Measurements from ENCODE around the gene ZDHHC1.

- TF ChIP-seq ZBTB33 (IDR thresholded peaks at IDR 0.05) = no peak
- no peak for TF ChIP-seq CTCF (IDR thresholded peaks at IDR 0.05; ENCODE audit: low read depth, low read length, missing input control)
- TF ChIP-seq MAX (IDR thresholded peaks at IDR 0.05) = no peak
- no peak for TF ChIP-seq YY1 (IDR thresholded peaks at IDR 0.05)
- TF ChIP-seq SP1 (IDR thresholded peaks at IDR 0.05) = peak; percentile 60
- no peak for TF ChIP-seq RAD21 (IDR thresholded peaks at IDR 0.05)
- TF ChIP-seq REST (IDR thresholded peaks at IDR 0.05) = no peak
- TF ChIP-seq FOXA1 (IDR thresholded peaks at IDR 0.05) = no peak
- no peak for TF ChIP-seq EGR1 (IDR thresholded peaks at IDR 0.05; ENCODE audit: low read depth in 2 of 2)
- TF ChIP-seq JUND (IDR thresholded peaks at IDR 0.05) = no peak
Observed at GRCh38 chr16:67404740-67405226, 11.5 kb downstream of the ZDHHC1 start.
